22Rv1 (cell line): ENCODE data around the gene QTRT2.

Source experiments
- H3K27ac ChIP-seq: fragments of 450-650 bp; 2 replicates; pipeline ENCODE4 v1.5.1; 2017
- CTCF ChIP-seq: fragments of 450-650 bp; IDR thresholded peaks from 2 replicates; pipeline ENCODE4 v1.5.1; 2017; ENCODE audit warnings: mild to moderate bottlenecking
- ZFX ChIP-seq: fragments of 450-650 bp; IDR thresholded peaks from 2 replicates; pipeline ENCODE4 v1.6.1; 2017; ENCODE audit warnings: antibody characterized with exemption, borderline replicate concordance

Gene QTRT2

GRCh38 chr3:114132500-114132899 lies 76.0 kb downstream of the QTRT2 start:
- no peak for TF ChIP-seq CTCF
- TF ChIP-seq ZFX = no peak
- H3K27ac ChIP-seq = no peak overlapping the region

GRCh38 chr3:114133947-114134346 lies 77.4 kb downstream of the QTRT2 start:
- TF ChIP-seq CTCF (no peak), ZFX (no peak)
- H3K27ac ChIP-seq = no peak overlapping the region
